CD4-positive, alpha-beta T cell treated with Interferon gamma for 1 hour (primary cell): ENCODE results near the gene KCTD21.
"Not testable (repeated sequence)": the region's sequence is repeated elsewhere in the genome, so short reads cannot be mapped to it uniquely, and the experiment has no call there.

Experiments
- DNase-seq: peaks from one replicate; pipeline ENCODE4 v3.0.0-alpha.2; 2020

The KCTD21 gene, protein sequence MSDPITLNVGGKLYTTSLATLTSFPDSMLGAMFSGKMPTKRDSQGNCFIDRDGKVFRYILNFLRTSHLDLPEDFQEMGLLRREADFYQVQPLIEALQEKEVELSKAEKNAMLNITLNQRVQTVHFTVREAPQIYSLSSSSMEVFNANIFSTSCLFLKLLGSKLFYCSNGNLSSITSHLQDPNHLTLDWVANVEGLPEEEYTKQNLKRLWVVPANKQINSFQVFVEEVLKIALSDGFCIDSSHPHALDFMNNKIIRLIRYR

DNA sequence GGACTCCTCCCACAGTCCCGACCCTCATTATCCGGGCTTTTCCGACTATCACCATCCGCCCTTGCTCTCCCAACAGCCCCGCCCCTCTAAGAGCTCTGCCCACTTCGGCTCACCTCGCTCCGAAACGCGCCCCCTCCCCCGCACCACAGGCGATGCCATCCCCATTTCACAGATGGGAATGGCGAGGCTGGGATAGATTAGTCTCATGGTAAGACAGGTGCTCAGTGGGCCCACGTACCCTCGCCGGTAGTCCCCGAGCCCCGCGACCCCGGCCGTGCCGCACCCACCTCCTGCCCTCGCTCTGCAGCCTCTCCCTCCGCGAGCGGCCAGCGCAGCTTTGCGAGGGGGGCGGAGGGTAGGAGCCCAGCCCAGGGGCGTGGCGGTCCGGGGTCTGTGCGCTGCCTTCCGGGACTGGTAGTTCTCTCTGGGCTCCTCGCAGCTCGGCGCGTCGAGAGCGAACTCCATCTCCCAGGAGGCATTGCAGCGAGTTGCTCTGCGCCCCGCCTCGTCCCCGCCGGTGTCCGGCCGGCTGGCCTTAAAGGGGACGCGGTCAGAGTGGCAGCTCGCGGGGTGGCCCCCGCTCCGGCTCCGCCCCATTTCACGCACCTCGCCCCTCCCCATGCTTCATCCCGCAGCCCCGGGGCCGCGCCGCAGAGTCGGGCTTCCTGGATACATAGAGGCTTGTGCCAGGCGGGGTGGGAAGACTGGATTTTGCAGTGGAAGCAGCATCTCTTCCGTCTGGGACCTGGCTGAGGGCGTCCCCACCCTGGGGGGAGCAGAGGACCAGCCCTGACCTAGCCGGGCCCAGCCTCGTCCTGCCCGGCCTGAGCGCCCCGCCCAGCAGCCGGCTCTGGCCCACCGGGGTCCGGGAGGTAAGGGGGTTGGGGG, at the start of gene KCTD21, which contains the start of gene USP35:
TSS of gene KCTD21 (minus strand) at position 341 of the 888 bp plus-strand sequence. CDS start 14,072 bp downstream, outside the sequence.
TSS of gene USP35 (plus strand) at position 634 of the 888 bp plus-strand sequence. CDS start 7,327 bp downstream, outside the sequence.
- peak; percentile 92 for DNase-seq

DNA sequence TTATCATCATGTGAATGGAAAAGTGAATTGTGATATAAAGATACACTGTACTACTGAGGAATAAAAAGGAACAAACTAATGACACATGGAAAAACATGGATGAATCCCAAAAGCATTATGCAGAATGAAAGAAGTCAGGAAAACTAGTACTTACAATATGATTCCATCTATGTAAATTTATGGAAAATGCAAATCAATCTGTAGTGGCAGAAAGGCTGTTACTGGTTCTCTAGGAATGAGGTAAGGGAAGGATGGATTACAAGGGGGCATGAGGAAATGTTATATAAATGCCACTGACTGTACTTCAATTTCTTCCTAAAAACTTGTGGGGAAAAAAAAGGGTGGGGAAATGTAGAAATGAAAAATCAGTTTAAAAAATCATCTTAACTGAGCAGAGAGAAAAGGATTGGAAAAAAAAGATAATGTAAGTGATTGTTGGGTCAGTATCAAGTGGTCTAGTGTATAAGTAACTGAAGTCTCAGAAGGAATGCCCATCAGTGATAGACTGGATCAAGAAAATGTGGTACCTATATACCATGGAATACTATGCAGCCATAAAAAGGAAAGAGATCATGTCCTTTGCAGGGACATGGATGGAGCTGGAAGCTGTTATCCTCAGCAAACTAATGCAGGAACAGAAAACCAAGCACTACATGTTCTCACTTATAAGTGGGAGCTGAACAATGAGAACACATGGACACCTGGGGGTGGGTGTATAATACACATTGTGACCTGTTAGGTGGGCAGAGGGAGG, 49.0 kb upstream of the KCTD21 start:
- DNase-seq, result no peak

DNA sequence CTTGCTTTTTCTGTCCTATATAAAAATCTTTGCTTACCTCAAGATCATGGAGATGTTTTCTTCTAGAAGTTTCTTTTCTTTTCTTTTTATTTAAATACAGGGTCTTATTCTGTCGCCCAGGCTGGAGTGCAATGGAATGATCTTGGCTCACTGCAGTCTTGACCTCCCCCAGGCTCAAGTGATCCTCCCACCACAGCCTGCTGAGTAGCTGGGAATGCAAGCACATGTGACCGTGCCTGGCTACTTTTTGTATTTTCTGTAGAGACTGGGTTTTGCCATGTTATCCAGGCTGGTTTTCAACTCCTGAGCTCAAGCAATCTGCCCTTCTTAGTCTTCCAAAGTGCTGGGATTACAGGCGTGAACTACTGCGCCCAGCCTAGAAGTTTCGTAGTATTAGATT, 45.6 kb upstream of the KCTD21 start:
- DNase-seq, result no peak

DNA sequence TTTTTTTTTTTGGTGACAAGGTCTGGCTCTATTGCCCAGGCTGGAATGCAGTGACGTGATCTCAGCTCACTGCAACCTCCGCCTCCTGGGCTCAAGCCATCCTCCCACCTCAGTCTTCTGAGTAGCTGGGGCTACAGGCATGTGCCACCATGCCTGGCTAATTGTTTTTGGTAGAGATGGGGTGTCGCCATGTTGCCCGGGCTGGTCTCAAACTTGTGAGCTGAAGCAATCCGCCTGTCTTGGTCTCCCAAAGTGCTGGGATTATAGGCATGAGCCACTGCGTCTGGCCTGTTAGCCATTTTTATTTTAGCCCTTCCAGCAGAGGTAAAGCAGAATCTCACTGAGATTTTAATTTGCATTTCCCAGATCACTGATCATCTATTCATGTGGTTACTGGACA, 44.6 kb upstream of the KCTD21 start:
- DNase-seq, result not testable (repeated sequence)

DNA sequence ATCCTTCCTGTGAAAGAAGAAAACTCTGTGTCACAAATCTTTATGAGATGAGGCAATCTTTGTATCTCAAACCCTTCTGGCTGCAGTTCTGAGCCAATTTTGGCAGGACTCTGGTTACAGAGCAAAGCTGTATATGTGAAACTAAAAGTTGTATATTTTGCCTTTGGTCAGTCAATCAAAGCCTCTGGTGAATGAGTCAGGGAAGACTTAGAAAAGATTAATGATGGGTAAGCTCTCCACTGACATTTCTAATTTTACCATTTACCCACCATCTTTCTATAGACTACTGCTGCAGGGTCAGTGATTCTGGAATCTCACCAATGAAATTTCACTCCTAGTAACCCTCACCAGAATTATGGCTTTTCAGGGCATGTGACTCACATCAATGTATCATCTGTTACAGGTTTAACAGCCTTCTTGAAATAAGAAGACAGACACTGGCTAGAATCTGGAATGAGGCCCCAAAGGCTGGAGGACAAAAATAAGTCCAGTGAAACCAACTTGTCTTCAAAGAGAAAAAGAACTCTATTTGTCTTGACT, 43.6 kb upstream of the KCTD21 start:
- DNase-seq, result no peak

DNA sequence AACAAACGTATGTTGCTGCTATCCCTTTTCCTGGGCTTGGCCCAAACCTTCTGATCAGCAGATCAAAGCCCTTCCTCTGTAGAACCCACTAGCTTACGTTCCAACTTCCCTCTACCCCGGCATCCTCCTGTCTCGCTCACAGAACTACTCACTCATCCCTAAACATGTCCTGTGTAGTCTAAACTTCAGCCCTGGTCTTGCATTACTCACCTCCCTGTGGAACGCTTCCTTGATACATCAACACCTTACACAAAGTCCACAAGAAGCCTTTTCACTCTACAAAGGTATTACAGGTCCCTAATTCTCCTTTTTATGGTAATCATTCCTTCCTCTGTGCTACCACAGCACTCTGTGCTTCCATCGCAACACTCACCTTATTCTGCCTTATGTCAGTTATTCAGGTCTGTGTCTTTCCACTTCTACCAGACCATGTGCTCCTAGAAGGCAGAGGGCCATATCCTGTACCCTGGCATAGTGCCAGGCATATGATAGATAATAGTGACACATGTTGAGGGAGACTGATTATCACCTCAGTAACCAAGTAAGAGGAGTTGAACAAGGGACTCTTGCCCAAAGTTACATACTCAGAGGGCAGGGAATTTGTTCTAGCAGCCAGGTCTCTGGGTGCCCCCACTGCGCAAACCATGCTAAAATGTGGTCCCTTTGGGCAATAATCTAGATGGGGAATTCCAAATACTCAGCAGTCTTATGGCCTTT, 41.9 kb upstream of the KCTD21 start:
- no peak for DNase-seq

DNA sequence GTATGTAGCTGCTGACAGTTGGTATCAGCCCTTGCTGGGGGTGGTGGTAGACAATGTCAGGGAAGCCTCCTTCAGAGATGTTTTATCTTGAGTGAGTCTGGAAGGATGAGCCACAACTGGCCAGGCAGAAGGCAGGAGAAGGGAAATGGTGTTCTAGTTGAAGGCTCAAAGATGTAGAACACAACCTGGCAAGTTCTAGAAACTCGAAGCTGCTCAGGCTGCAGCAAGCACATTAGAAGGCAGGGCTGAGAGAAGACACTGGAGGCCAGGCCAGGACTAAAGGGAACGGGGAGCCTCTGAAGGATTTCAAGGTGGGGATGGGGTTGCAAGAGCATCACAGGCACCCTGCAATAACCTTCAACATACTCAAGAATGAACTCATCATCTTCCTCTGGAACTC, 40.7 kb upstream of the KCTD21 start:
- no peak for DNase-seq

DNA sequence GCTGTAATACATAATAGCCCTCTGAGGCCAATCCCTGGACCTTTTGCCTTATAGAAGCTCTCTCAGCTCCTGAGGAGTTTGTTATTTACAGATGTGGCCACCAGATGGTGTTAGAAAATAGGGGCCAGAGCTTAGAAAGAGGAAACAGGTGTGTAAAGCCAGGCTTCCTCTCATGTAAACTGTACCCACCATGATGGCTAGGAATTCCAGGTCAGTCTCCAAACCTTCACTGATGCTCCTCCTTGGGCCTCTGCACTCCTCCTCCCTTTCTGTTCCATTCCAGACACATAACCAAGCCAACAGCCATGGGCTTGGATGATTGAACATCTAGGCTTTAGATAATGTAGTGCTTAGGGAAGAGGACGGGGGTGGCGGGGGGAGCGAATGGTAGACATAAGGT, 40.0 kb upstream of the KCTD21 start:
- no peak for DNase-seq

DNA sequence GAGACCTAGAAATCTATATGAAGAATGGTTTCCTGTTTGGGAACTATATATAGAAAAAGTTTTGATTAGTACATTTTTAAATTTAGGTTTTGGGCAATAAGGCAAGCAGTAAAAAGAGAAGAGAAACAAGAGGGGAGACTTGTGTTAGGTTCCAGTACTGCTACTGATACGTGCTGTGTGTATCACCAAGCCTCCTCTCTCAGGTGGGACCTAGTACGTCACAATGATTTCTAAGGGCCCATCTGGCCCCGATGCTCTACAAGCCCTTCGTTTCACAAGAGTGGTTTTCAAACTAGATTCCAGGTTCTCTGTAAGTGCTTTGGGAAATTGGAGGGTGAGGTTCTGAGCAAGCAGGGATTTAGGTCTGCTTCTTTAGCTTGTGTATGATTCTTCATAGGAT, 39.5 kb upstream of the KCTD21 start:
- DNase-seq, result no peak

DNA sequence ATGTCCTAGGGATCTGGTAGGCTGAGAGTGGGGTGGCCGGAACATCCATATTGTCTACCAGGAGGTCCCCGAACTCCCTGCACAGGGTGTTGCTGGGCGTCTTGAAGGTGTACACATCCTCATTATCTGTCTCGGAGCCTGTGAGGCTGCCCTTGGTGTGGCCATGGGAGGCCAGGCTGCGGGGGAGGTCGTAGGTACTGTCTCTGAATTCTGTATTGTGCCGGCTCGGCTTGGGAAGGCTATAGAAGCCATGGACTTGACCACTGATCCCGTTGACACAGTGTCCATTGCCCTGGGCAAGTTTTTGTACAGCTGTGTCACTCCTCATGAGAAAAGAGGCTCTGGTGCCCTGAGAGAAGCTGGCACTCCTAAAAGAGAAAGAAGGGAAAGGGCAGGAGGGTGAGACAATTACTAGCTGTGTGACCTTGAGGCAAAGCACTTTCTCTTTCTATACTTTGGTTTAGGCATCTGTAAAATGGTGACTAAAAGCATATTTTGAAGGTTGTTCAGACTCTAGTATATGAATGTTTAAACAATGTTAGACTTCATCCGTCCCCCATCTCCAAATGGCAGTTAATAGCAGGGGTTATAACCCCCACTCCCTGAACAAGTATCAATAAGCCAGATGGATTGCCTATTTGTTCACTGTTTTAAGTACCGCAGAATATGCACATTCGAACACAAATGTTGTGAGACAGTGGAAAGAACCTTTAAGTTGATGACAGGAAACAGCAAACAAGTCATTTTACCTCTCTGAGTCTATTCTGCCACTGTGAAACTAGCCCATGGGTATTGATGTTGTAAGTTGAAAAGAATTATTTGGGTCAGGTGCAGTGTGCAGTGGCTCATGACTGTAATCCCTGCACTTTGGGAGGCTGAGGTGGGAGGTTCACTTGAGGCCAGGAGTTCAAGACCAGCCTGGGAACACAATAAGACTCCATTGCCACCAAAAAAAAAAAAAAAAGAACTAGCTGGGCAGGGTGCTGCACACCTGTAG, 38.6 kb upstream of the KCTD21 start:
- no peak for DNase-seq

DNA sequence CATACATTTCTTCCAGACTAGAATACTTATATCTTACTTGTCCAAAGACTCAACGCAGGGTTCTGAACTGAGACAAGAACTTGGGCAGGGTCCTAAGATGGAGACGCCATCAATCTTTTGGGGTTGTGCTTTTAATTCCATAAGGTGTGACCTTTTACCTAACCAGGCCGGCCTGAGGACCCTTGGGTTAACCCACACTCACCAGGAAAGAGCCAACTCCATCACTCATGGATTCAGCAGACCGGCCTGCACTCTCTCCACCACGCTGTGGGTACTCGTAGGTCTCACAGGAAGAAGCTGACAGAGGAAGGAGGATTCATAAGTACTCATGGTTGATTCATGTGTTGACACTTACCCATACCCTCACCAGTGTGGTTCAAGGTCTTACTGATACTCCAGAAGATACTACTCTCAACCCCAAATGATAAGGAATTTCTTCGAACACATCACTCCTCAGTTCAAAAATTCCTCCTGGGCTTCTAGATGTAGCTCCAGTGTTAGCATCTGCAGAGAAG, 36.5 kb upstream of the KCTD21 start:
- no peak for DNase-seq

DNA sequence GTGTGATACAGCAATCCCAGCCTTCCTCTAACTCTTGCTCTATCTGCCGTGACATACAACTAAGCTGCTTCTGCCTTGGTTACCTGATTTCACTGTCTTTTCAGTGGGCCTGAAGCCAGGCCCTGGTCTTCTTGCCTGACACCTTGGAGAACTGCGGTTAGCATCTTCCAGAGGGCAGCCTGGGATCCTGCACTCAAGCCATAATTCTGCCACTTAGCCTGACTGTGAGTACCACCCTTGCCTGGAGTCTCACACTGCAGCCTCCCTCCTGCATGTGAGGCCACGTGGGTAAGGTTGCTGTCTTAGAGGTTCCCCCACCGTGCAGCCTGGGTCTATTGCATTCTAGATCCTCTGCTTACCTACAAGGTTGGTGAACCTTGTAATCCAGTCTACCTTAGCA, 36.1 kb upstream of the KCTD21 start:
- DNase-seq, result no peak

DNA sequence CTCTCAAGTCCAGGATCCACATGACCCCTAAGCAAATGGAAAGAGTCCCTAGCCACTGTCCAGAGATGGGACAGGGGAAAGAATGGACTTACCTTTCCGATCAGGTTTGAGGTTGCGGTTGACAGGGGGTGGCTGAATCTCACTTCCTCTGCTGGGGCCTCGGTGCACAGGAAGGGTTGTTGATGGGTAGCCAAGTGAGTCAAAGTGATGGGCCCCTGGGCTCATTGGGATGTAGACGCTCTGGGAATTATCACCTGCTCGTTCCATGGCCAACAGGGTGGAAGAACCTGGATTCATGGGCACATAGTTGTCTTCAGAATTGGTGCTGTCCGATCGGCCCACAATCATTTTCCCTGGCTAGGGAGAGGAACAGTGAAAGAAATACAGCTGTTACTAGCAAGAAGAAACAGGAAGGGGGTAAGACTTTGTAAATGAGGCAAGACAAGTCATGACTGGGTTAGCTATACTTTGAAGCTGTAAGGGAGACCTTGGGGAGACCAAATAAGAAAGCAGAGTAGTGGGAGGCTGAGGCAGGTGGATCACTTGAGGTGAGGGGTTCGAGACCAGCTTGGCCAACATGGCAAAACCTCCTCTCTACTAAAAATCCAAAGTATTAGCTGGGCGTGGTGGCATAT, 35.0 kb upstream of the KCTD21 start:
- DNase-seq, result peak; percentile 16

DNA sequence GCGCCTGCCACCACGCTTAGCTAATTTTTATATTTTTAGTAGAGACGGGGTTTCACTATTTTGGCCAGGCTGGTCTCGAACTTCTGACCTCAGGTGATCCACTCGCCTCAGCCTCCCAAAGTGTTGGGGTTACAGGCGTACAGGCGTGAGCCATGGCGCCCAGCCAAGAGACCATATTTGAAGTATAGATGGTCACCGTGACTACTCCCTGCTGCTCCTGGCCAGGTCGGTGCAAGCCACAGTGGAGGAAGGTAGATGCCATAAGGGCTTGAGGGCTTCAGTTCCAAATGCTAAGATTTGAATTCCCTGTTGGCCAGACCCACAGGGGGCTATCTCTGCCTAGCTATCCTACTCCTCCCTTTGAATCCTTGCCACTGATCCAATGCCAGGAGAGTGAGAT, 34.3 kb upstream of the KCTD21 start:
- DNase-seq, result not testable (repeated sequence)

DNA sequence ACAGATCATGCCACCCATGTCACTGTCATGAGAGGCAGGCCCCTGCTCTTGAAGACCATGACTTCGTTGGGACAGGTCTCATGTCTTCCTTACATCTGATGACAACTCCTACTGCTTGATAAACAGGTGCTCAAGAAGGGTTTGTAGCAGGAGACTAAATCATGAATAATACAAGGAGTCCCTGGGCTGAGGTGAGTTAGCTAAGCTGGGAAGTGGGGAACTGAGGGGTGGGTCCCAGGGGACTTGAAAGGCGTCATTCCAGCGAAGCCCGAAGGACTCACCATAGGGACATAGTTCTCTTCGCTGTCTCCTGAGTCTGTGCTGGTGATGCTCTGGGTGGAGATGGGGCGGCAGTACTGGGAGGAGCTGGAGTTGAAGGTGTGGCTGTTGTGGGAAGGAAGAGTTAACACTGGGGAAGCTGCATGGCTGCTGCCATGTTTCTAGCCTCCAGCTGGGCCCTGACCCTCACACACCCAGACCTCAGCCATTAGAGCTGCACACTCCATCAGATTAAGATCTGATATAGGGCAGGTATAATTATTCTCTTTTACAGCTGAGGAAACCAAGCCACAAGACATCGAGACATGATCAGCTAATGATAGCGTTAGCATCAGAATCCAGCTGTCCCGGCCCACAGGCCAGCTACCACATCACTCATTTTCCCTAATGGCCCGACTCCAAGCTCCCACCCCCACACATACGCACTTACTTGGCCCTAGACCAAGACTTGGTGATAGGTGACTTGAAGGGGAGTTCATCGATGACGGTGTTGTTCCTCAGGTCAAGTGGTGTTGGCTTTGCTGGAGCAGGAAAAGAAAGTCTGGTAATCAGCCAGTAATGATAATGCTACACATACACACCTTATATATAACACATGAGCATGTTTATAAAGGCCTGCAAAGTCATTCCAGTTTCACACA, 33.2 kb upstream of the KCTD21 start:
- no peak for DNase-seq

DNA sequence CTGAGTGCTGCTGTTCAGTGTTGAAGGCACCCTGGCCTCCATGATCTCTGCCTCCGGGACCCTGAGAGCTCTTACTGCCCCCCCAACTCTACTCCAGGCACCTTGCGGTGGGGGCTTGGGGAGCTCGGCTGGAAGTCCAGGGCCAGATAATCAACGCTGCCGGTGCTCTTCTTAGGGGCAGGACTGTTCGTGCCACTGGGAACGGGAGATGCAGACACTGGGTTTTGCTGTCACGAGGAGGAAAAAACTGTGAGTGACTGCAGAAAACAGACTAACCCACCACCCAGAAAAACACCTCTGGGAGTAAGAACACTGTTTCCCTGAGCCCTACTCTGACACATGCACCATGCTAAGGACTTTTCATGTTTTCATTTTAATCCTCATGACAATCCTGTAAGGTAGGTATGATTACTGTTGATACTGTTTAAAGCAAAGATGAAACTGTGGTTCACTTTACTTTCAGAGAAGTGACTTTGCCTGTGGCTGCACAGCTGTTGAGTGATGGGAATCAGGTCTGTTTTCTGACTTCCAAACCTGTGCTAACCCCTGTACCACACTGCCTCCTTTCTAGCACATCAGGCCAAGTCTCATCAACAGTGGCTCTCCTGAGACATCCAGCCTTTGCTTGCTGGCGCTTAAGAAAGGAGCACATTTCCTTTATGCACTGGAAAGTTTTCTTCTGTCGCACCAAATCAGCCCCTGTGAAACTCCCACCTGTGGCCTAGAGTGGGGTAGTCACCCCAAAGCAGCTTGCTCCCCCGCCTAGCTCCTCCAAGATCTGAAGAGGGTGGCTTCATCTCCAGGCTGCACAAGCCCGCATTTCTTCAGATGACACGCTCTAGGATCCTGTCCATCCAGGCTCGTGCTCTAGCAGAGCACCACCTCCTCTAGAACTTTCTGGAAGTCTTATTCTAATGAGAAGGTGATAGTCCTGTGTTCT, 32.1 kb upstream of the KCTD21 start:
- no peak for DNase-seq

DNA sequence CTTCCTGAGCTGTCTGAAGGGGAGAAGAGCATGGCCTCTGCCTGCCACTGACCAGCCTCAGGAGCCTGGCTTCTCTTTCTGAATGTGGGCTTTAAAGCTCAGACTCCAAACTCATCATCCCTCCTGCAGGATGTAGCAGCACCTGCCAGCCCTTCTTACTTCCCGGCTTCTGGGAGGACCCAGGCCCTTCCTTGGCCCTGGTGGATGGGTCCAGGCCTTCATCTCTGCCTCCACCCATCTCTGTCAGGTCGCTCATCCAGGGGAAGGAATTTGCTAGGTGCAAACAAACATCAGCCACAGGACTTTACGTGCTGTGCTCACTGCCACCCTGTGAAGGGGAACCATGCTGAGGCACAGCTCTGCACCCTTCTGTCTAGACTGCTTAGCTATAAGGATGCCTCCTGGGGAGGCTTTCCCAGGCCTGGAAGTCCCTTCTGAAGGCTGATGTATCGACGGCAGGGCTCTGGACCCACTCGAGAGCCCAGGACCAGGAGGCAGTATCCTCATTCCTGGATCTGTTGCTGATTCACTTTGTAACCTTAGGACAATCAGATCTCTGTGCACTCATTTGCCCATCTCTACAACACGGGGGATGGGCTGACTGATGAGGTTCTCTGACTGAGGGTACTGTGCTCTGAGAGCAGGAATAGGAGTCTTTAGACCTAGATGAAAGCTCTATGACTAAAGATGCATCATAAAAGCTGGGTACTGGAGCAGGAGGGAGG, 31.2 kb upstream of the KCTD21 start:
- no peak for DNase-seq
